Measurements from ENCODE around the gene SPOCK2.

The SPOCK2 gene

DNA sequence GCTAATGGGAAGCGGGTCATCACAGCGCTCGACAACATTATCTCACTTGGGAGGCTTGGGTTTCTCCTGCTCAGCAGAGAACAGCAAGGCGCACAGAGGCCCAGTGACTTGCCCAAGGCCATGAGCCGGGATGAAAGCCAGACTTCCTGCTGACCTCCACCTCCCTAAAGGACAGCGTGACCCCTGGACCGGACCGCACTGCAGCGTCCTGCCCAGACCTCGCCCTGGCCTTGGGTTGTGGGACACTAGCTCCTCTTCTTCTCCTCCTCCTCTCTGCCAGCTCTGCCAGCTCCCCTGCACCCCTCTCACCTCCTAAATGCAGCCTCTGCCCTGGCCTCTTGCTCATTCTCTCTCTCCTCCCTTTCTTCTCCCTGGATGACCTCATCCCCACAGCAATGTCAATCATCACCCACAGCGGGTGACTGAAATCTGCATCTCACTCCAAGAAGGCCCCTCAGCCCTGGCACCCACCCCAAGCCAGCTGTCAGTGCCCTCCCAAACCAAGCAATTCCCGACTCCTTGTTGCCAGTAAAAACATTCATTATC, 19.4 kb downstream of the SPOCK2 start:
- no peak for TF ChIP-seq ZFX (IDR thresholded peaks at IDR 0.05)
- TF ChIP-seq, protein P1, sequence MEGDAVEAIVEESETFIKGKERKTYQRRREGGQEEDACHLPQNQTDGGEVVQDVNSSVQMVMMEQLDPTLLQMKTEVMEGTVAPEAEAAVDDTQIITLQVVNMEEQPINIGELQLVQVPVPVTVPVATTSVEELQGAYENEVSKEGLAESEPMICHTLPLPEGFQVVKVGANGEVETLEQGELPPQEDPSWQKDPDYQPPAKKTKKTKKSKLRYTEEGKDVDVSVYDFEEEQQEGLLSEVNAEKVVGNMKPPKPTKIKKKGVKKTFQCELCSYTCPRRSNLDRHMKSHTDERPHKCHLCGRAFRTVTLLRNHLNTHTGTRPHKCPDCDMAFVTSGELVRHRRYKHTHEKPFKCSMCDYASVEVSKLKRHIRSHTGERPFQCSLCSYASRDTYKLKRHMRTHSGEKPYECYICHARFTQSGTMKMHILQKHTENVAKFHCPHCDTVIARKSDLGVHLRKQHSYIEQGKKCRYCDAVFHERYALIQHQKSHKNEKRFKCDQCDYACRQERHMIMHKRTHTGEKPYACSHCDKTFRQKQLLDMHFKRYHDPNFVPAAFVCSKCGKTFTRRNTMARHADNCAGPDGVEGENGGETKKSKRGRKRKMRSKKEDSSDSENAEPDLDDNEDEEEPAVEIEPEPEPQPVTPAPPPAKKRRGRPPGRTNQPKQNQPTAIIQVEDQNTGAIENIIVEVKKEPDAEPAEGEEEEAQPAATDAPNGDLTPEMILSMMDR (conservative IDR thresholded peaks at IDR 0.05) = no peak

DNA sequence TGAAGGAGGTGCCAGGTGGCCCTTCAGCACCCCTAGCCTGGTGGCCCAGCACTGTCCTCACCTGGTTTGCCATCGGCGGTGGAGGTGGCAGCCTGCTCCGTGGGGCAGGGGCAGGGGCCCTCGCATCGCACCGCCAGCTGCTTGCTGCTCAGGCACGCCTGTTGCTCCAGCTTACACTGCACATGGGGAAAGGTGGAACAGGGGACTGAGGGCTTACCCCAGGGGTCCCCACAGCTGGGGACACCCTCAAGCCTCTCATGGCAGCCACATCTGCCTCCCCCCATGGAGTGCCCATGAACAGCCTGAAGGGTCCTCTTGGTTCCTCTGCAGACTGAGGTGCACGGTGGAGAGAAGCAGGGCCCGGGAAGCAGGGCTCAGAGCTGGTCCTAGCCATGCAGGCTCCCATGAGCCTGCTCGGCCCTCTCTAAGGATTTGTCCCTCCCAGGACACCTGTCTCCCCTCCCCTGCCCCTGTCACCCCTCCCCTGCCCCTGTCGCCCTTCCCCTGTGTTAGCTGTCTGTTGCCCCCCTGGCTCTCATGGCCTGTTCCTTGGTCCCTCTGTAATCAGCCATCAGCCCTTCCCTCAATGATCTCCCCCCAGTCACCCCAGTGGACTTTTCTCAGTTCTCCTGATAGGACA, 20.1 kb downstream of the SPOCK2 start:
- no peak overlapping the region for H3K27ac ChIP-seq
- TF ChIP-seq, protein P1 (conservative IDR thresholded peaks at IDR 0.05) = no peak
- TF ChIP-seq ZFX (IDR thresholded peaks at IDR 0.05) = no peak

More for the DNA sequence above, 19.4 kb downstream of the SPOCK2 start:
- H3K27ac ChIP-seq = no peak overlapping the region

DNA sequence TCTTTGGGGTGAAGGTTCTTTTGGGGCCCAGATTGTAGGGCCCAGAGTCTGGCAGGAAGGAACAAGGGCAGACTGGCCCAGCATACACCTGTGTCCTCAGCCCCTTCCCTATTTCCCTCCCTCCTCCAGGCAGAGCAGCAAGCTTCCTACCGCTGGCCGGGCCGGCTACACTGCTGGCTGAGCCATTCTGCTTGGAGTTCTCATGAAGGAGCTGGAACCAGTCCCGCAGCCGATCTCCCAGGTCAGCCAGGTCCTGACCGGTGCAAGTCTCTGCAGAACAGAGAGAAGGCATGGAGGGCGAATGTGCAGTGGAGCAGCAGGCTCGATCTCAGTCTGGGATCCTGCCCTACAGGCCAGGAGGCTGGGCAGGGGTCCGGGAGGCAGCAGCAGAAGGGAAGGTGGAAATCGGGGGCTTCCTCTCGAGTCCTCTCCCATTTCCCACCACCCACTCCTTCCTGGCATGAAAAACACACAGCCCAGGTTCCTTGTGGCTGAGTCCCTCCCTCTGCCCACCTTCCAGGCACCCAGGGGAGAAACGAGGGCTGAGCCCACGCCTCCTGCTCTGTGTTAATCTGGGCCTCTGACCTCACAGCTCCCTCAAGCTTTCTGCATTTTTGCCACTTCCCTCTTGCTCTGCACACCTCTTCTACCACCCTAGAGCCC, 20.8 kb downstream of the SPOCK2 start:
- no peak overlapping the region for H3K27ac ChIP-seq
- no peak for TF ChIP-seq ZFX (IDR thresholded peaks at IDR 0.05)
- TF ChIP-seq, protein P1 (conservative IDR thresholded peaks at IDR 0.05) = no peak

DNA sequence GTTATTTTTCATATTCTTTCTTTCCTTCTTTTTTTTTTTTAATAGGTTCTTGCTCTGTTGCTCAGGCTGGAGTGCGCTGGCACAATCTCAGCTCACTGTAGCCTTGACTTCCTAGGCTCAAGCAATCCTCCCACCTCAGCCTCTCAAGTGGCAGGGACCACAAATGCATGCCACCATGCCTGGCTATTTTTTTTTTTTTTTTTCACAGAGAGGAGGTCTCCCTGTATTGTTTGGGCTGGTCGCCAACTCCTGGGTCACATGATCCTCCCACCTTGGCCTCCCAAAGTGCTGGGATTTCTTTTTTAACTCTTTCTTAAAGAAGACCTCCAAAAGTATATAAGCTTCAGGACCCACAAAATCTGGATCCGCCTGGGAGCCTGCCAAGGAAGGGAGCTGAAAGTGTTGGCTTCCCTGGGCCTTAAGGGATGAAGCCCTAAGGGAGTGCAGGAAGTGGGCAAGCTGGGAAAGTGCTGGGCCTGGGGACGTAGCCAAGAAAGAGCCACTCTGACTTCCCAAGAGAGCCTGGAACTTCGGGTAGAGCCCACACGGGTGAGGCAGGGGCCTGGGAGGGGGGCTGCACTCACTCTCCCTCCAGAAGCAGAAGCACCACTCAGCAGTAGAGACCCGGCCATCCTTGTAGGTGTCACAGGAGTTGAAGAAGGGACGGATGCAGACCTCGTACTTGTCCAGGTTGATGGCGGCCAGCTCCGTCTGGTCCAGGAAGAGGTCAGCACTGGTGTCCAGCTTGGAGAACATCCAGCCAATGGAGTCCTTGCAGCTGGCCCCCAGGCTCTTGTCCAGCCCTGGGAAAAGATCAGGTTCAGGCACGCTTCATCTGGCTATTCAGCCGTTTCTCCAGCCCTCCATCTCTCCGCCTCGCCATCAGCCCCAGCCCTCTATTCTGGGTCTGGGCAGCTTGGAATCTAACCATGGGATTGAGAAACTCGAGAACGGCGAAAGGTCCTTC, 21.8 kb downstream of the SPOCK2 start:
- TF ChIP-seq ZFX (IDR thresholded peaks at IDR 0.05) = no peak
- TF ChIP-seq, protein P1 (conservative IDR thresholded peaks at IDR 0.05) = no peak
- H3K27ac ChIP-seq = no peak overlapping the region

DNA sequence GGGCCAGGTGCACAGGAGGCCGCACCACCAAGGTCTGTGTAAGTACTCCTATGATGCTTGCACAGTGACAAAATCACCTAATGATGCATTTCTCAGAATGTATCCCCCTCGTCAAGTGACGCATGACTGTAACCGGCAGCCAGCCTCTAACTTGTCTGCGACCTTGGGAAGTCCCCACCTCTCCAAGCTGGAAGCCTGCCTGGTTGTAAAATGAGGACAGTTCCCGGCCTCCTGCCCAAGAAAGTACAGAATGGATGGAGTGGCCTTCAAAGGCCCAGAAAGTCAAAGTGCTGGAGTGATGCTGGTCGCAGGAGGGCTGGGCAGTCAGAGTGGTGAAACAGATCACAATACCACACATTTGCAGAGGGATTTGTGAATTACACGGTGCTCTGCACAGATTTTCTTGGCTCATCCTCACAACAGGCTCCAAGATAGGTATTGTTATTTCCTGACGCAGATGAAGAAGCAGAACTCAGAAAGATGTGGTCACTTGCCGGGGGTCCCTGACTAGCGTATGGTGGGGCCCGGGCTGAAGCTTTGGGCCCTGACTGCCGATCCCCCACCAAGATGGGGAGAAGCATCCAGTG, 22.8 kb downstream of the SPOCK2 start:
- TF ChIP-seq, protein P1 (conservative IDR thresholded peaks at IDR 0.05) = no peak
- TF ChIP-seq ZFX (IDR thresholded peaks at IDR 0.05) = no peak
- H3K27ac ChIP-seq = no peak overlapping the region

DNA sequence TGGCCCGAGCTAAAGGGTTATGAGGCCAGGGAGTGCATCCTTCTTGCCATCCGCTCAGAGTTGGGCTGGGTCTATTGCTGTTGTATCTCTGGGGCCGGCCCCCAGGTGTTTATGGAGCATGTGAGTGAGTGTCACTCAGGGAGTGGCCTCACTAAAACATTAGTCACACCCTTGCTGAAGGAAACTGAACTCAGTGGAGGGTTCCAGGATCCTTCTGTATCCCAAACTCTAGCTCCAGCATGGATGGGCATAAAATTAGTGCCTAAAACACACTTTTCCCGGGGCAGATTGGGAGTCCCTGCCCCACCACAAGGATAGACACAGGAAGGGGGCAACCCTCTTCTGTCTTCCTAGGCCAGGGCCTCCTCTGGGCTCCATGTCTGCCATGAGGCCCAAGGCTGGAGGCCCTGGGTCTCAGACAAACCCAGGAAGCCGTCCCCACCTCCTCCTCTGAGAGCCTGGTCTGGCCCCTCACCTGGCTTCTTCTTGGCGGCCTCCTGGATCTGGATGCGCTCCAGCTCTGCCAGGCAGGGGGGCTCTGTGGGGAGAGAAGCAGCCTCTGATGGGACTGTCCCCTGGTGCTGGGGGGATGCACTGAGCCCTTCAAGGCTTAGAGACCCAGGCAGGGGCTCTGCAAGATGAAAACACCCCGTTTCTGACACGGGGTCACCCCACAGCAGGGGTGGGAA, 24.5 kb downstream of the SPOCK2 start:
- TF ChIP-seq, protein P1 (conservative IDR thresholded peaks at IDR 0.05) = no peak
- TF ChIP-seq ZFX (IDR thresholded peaks at IDR 0.05) = no peak
- no peak overlapping the region for H3K27ac ChIP-seq
